Glutamatergic neuron (in vitro differentiated cells): ENCODE measurements around the gene CCL7. TPM values are rescaled to one million over a fixed set of nuclear protein-coding genes. Genes with fewer than 3 reads are reported as not detected.

Experiments used
- DNase-seq: peaks from one replicate; pipeline ENCODE4 v3.0.0; 2022
- H3K27ac Mint-ChIP-seq: one replicate; pipeline ENCODE4 v1.8.0; 2020; ENCODE audit warnings: mild to moderate bottlenecking, mixed read lengths, inconsistent platforms; ENCODE audit not compliant: unreplicated experiment
- H3K27me3 Mint-ChIP-seq: one replicate; pipeline ENCODE4 v1.8.0; 2020; ENCODE audit warnings: mild to moderate bottlenecking, moderate library complexity, mixed read lengths, inconsistent platforms; ENCODE audit not compliant: unreplicated experiment
- H3K36me3 Mint-ChIP-seq: one replicate; pipeline ENCODE4 v1.8.0; 2020; ENCODE audit warnings: mild to moderate bottlenecking, mixed read lengths, inconsistent platforms; ENCODE audit not compliant: unreplicated experiment
- H3K4me1 Mint-ChIP-seq: one replicate; pipeline ENCODE4 v1.8.0; 2020; ENCODE audit warnings: mild to moderate bottlenecking, low read depth, mixed read lengths, inconsistent platforms; ENCODE audit not compliant: unreplicated experiment
- H3K4me3 Mint-ChIP-seq: one replicate; pipeline ENCODE4 v1.8.0; 2020; ENCODE audit warnings: mild to moderate bottlenecking, mixed read lengths, inconsistent platforms; ENCODE audit not compliant: unreplicated experiment
- H3K9me3 Mint-ChIP-seq: one replicate; pipeline ENCODE4 v1.8.0; 2020; ENCODE audit warnings: mild to moderate bottlenecking, moderate library complexity, mixed read lengths, inconsistent platforms; ENCODE audit not compliant: unreplicated experiment
- long read RNA-seq: library from polyadenylated mRNA; unstranded; transcript quantifications from one replicate; pipeline ENCODE4 v2.0.0, GENCODE V29; 2020; ENCODE audit not compliant: unreplicated experiment
- total RNA-seq: library from RNA; stranded (reverse); fragmentation: NEBNext Ultra II Directional; extraction: Animal tissue kit (Norgen Biotek cat#: 25700); gene quantifications from one replicate; pipeline ENCODE4 v1.2.1, GENCODE V29; 2021; ENCODE audit not compliant: unreplicated experiment
- TF ChIP-seq, protein P1 (sequence below): fragments of 200-600 bp; sonication (generic); IDR thresholded peaks from one replicate; pipeline ENCODE4 v1.5.0; 2021; ENCODE audit not compliant: partially characterized antibody, unreplicated experiment

CCL7 gene
- total RNA-seq: not detected
- long read RNA-seq: 0 reads

DNA sequence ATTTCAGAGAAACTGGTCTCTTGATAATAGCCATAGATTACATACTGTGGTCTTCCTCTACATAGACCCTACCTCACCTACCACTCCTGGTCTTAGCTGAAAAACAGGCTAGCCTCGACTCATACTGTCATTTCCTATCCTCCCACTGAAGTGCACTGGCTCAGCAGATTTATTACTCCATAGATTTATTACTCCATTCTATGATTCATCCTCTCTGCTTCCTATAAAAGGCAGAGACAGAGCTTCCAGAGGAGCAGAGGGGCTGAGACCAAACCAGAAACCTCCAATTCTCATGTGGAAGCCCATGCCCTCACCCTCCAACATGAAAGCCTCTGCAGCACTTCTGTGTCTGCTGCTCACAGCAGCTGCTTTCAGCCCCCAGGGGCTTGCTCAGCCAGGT lies at the start of gene CCL7:
CCL7 (plus strand) TSS at position 253 of the 400 bp plus-strand sequence; CDS start at position 323, 70 bp downstream.
- H3K4me3 Mint-ChIP-seq: no peak within 1 kb of the TSS
- H3K9me3 Mint-ChIP-seq: no peaks in the 10 kb centered on the region
- no peaks in the 10 kb centered on the region for H3K27me3 Mint-ChIP-seq

DNA sequence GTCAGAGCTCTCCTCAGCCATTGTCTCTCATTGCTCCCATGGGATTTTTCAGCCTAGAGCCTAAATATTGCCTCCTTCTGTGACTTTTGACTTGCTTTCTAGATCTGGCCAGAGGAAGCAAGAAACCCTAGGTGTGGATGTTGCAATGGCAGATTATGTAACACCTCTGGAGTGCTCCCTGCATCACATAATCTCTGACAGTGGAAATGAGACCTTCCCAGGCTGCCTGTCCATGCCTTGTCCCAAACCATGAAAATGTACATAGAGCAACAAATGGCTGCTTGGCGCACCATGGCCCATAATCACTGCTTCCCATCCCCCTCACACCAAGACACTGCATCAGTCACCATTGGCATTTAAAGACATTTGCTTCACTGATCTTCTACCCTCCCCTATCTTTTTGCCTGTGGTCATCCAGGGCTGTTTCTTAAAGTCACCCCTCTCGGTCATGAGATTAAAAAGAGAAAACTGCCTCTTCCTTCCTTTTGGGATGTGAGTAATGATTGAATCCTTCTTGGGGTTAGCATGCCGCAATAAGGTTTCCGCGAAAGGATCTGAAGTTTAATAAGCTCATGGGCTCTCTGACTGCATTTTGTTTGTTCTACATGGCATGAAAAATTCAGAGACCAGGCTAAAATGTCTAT lies 49.1 kb upstream of the CCL7 start:
- Mint-ChIP-seq H3K36me3 (no peaks in the 10 kb centered on the region), H3K9me3 (peaks cover 6% of the 10 kb centered on the region), H3K27ac (no peak overlapping the region), H3K4me1 (no peaks in the 10 kb centered on the region), H3K4me3 (no peak overlapping the region), H3K27me3 (peaks cover 4% of the 10 kb centered on the region)
- TF ChIP-seq, protein P1, sequence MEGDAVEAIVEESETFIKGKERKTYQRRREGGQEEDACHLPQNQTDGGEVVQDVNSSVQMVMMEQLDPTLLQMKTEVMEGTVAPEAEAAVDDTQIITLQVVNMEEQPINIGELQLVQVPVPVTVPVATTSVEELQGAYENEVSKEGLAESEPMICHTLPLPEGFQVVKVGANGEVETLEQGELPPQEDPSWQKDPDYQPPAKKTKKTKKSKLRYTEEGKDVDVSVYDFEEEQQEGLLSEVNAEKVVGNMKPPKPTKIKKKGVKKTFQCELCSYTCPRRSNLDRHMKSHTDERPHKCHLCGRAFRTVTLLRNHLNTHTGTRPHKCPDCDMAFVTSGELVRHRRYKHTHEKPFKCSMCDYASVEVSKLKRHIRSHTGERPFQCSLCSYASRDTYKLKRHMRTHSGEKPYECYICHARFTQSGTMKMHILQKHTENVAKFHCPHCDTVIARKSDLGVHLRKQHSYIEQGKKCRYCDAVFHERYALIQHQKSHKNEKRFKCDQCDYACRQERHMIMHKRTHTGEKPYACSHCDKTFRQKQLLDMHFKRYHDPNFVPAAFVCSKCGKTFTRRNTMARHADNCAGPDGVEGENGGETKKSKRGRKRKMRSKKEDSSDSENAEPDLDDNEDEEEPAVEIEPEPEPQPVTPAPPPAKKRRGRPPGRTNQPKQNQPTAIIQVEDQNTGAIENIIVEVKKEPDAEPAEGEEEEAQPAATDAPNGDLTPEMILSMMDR: no peak
- DNase-seq: no peak

More for the DNA sequence above, at the start of gene CCL7:
- TF ChIP-seq, protein P1: no peak
- Mint-ChIP-seq H3K27ac (no peak within 1 kb of the TSS), H3K4me1 (no peaks in the 10 kb centered on the region), H3K36me3 (no peaks in the 10 kb centered on the region)
- DNase-seq: no peak

GRCh38 chr17:34221411-34221810 lies 48.6 kb upstream of the CCL7 start:
- no peaks in the 10 kb centered on the region for H3K4me1 Mint-ChIP-seq
- no peak overlapping the region for H3K27ac Mint-ChIP-seq
- peaks cover 3% of the 10 kb centered on the region for H3K9me3 Mint-ChIP-seq
- H3K36me3 Mint-ChIP-seq: no peaks in the 10 kb centered on the region
- DNase-seq: no peak
- peaks cover 4% of the 10 kb centered on the region for H3K27me3 Mint-ChIP-seq
- H3K4me3 Mint-ChIP-seq: no peak overlapping the region
- TF ChIP-seq, protein P1: no peak

DNA sequence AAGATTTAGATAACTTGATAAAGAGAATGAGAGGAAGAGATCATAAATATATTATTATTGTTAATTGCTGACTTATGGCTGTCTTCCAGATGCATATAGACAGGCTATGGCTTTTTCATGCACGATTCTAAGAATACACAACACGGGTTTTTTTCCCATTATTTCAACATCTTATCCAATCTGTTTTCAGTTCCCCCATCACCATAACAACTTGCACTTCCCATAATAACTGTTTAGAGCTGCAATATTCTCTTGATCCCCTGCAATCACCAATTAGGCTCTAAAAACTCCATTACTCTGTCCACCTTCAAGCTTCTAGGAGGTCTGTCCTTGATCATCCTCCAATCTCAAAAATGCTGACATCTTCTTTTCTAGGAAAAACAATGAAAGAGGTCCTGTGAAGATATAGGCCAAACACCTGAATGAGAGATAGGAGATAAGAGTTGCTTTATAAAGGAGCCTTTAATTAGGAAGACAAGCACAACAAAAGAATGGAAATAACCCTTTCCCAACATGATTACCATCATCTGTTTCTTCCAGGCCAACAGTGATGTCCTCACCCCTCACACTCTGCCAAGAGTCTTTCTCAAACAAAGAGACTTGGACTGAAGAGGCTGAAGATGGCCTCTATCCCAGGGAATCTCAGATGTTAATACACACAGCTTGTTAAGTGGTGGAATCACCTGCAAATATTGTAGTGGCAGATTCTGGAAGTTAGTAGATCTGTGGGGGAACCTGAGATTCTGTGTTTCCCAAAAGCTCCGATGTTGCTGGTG lies 47.1 kb upstream of the CCL7 start:
- H3K27ac Mint-ChIP-seq: no peak overlapping the region
- peaks cover 3% of the 10 kb centered on the region for H3K9me3 Mint-ChIP-seq
- TF ChIP-seq, protein P1: no peak
- peaks cover 4% of the 10 kb centered on the region for H3K27me3 Mint-ChIP-seq
- H3K4me1 Mint-ChIP-seq: no peaks in the 10 kb centered on the region
- no peak for DNase-seq
- H3K4me3 Mint-ChIP-seq: no peak overlapping the region
- H3K36me3 Mint-ChIP-seq: no peaks in the 10 kb centered on the region

GRCh38 chr17:34225046-34225445 lies 45.0 kb upstream of the CCL7 start:
- Mint-ChIP-seq H3K27me3 (peaks cover 4% of the 10 kb centered on the region), H3K4me3 (no peak overlapping the region), H3K4me1 (no peaks in the 10 kb centered on the region), H3K27ac (no peak overlapping the region), H3K9me3 (no peaks in the 10 kb centered on the region), H3K36me3 (peaks cover 5% of the 10 kb centered on the region)
- no peak for DNase-seq
- TF ChIP-seq, protein P1: no peak
